HEK293 (cell line): Measurements from ENCODE around the gene GCAT.

Source experiments
- CTCF ChIA-PET: fragments of 350-600 bp; formaldehyde crosslinking; extraction: SDS; loops from one replicate; lab custom pipeline; 2021; ENCODE audit warnings: antibody characterized with exemption; lab: Yijun Ruan, JAX
- POLR2A ChIA-PET: fragments of 300-600 bp; formaldehyde crosslinking; extraction: SDS; loops from one replicate; lab custom pipeline; 2020; ENCODE audit warnings: antibody characterized with exemption, inconsistent platforms; lab: Yijun Ruan, JAX
- H3K27ac ChIP-seq: fragments of 200-500 bp; sonication (Bioruptor generic); 2 replicates; pipeline ENCODE4 v1.5.1; 2014; ENCODE audit warnings: low read depth, low read length, control low read depth, inconsistent platforms; ENCODE audit errors: extremely low read depth
- H3K36me3 ChIP-seq, 2 experiments: fragments of 200-500 bp in 1 of 2; sonication (Bioruptor generic) in 1 of 2; 1 replicate in 1 of 2; 2 replicates in 1 of 2; pipeline ENCODE4 v1.5.1; 2014 to 2017; ENCODE audit warnings: inconsistent platforms in 2 of 2, low read length in 2 of 2; ENCODE audit not compliant: control insufficient read depth in 2 of 2, insufficient read depth in 1 of 2
- H3K4me1 ChIP-seq: fragments of 200-500 bp; sonication (Bioruptor generic); 2 replicates; pipeline ENCODE4 v1.5.1; 2014; ENCODE audit warnings: mild to moderate bottlenecking, low read length, inconsistent platforms; ENCODE audit not compliant: control insufficient read depth, insufficient read depth
- H3K4me3 ChIP-seq: 2 replicates; pipeline ENCODE4 v1.5.1; 2011; ENCODE audit warnings: low read depth, mild to moderate bottlenecking, control low read depth, low read length, moderate library complexity
- H3K9me3 ChIP-seq: fragments of 200-500 bp; sonication (Bioruptor generic); 2 replicates; pipeline ENCODE4 v1.5.1; 2014; ENCODE audit warnings: low read depth, low read length, inconsistent platforms; ENCODE audit not compliant: control insufficient read depth, insufficient read depth
- BCL11B ChIP-seq: fragments of 450-650 bp; formaldehyde crosslinking; IDR thresholded peaks from 2 replicates; pipeline ENCODE4 v1.5.1; 2016; ENCODE audit warnings: low read depth, missing biosample characterization, missing genetic modification characterization
- GLIS1 ChIP-seq: fragments of 450-650 bp; formaldehyde crosslinking; IDR thresholded peaks from 2 replicates; pipeline ENCODE4 v1.5.1; 2016; ENCODE audit warnings: missing biosample characterization, missing genetic modification characterization
- KLF7 ChIP-seq: fragments of 450-650 bp; formaldehyde crosslinking; IDR thresholded peaks from 2 replicates; pipeline ENCODE4 v1.5.1; 2016; ENCODE audit warnings: missing biosample characterization, missing genetic modification characterization, borderline replicate concordance
- PATZ1 ChIP-seq: fragments of 450-650 bp; formaldehyde crosslinking; IDR thresholded peaks from 2 replicates; pipeline ENCODE4 v1.5.1; 2016; ENCODE audit warnings: missing biosample characterization, missing genetic modification characterization
- RBAK ChIP-seq: fragments of 450-650 bp; formaldehyde crosslinking; IDR thresholded peaks from 2 replicates; pipeline ENCODE4 v1.5.1; 2016; ENCODE audit warnings: missing biosample characterization, missing genetic modification characterization
- SP2 ChIP-seq: fragments of 450-650 bp; formaldehyde crosslinking; IDR thresholded peaks from 2 replicates; pipeline ENCODE4 v1.5.1; 2016; ENCODE audit warnings: missing biosample characterization, missing genetic modification characterization
- ZEB2 ChIP-seq: fragments of 450-650 bp; formaldehyde crosslinking; IDR thresholded peaks from 2 replicates; pipeline ENCODE4 v1.5.1; 2016; ENCODE audit warnings: missing biosample characterization, missing genetic modification characterization
- ZFP37 ChIP-seq: fragments of 450-650 bp; formaldehyde crosslinking; IDR thresholded peaks from 2 replicates; pipeline ENCODE4 v1.5.1; 2016; ENCODE audit warnings: missing biosample characterization, missing genetic modification characterization
- ZFP69B ChIP-seq: fragments of 450-650 bp; formaldehyde crosslinking; IDR thresholded peaks from 2 replicates; pipeline ENCODE4 v1.5.1; 2016; ENCODE audit warnings: missing biosample characterization, missing genetic modification characterization
- ZNF121 ChIP-seq: fragments of 450-650 bp; formaldehyde crosslinking; IDR thresholded peaks from 2 replicates; pipeline ENCODE4 v1.5.1; 2016; ENCODE audit warnings: missing biosample characterization, missing genetic modification characterization
- ZNF184 ChIP-seq: fragments of 450-650 bp; IDR thresholded peaks from 2 replicates; pipeline ENCODE4 v1.5.1; 2018; ENCODE audit warnings: missing biosample characterization, mild to moderate bottlenecking, missing genetic modification characterization
- ZNF2 ChIP-seq: fragments of 450-650 bp; formaldehyde crosslinking; IDR thresholded peaks from 2 replicates; pipeline ENCODE4 v1.5.1; 2016; ENCODE audit warnings: missing biosample characterization, missing genetic modification characterization
- ZNF202 ChIP-seq: fragments of 450-650 bp; formaldehyde crosslinking; IDR thresholded peaks from 2 replicates; pipeline ENCODE4 v1.5.1; 2016; ENCODE audit warnings: missing biosample characterization, missing genetic modification characterization, borderline replicate concordance
- ZNF214 ChIP-seq: fragments of 450-650 bp; formaldehyde crosslinking; IDR thresholded peaks from 2 replicates; pipeline ENCODE4 v1.5.1; 2017; ENCODE audit warnings: missing biosample characterization, mild to moderate bottlenecking, missing genetic modification characterization, borderline replicate concordance
- ZNF239 ChIP-seq: fragments of 450-650 bp; formaldehyde crosslinking; IDR thresholded peaks from 2 replicates; pipeline ENCODE4 v1.5.1; 2016; ENCODE audit warnings: missing biosample characterization, missing genetic modification characterization
- ZNF394 ChIP-seq: fragments of 450-650 bp; formaldehyde crosslinking; IDR thresholded peaks from 2 replicates; pipeline ENCODE4 v1.5.1; 2016; ENCODE audit warnings: missing biosample characterization, missing genetic modification characterization, mild to moderate bottlenecking, moderate library complexity, borderline replicate concordance
- ZNF530 ChIP-seq: fragments of 450-650 bp; formaldehyde crosslinking; IDR thresholded peaks from 2 replicates; pipeline ENCODE4 v1.5.1; 2016; ENCODE audit warnings: low read depth, missing biosample characterization, missing genetic modification characterization
- ZNF560 ChIP-seq: fragments of 450-650 bp; formaldehyde crosslinking; IDR thresholded peaks from 2 replicates; pipeline ENCODE4 v1.5.1; 2017; ENCODE audit warnings: missing biosample characterization, missing genetic modification characterization, borderline replicate concordance
- ZNF561 ChIP-seq: fragments of 450-650 bp; IDR thresholded peaks from 2 replicates; pipeline ENCODE4 v1.5.1; 2018; ENCODE audit warnings: missing biosample characterization, missing genetic modification characterization, borderline replicate concordance
- ZNF621 ChIP-seq: fragments of 450-650 bp; formaldehyde crosslinking; IDR thresholded peaks from 2 replicates; pipeline ENCODE4 v1.5.1; 2017; ENCODE audit warnings: missing biosample characterization, missing genetic modification characterization
- ZNF629 ChIP-seq: fragments of 450-650 bp; formaldehyde crosslinking; IDR thresholded peaks from 2 replicates; pipeline ENCODE4 v1.5.1; 2017; ENCODE audit warnings: missing biosample characterization, missing genetic modification characterization
- ZSCAN23 ChIP-seq: fragments of 450-650 bp; formaldehyde crosslinking; IDR thresholded peaks from 2 replicates; pipeline ENCODE4 v1.5.1; 2016; ENCODE audit warnings: missing biosample characterization, missing genetic modification characterization
- TF ChIP-seq, protein P1 (sequence below): fragments of 450-650 bp; formaldehyde crosslinking; IDR thresholded peaks from 2 replicates; pipeline ENCODE4 v1.5.1; 2016; ENCODE audit warnings: missing biosample characterization, missing genetic modification characterization
- TF ChIP-seq, protein P2 (sequence below): fragments of 450-650 bp; formaldehyde crosslinking; IDR thresholded peaks from 2 replicates; pipeline ENCODE4 v1.5.1; 2016; ENCODE audit warnings: missing biosample characterization, missing genetic modification characterization
- TF ChIP-seq, protein P3 (sequence below): fragments of 450-650 bp; formaldehyde crosslinking; IDR thresholded peaks from 2 replicates; pipeline ENCODE4 v1.5.1; 2016; ENCODE audit warnings: missing biosample characterization, missing genetic modification characterization

GCAT gene

GRCh38 chr22:37816543-37817180, 8.9 kb downstream of the GCAT start:
- Histone ChIP-seq H3K4me3 (no peak overlapping the region), H3K27ac (no peak overlapping the region), H3K9me3 (no peaks in the 10 kb centered on the region), H3K4me1 (peaks cover 3% of the 10 kb centered on the region; the same call in 1 of the 2 replicates), H3K36me3 (peaks cover 0 to 18% of the 10 kb centered on the region in 2 experiments; a peak in 2 of 3 replicates)
- TF ChIP-seq ZNF239 (no peak), ZNF202 (tag by site-specific recombination) (no peak), ZSCAN23 (tag by site-specific recombination) (no peak), ZNF561 (no peak), SP2 (tag by site-specific recombination) (no peak), ZNF214 (no peak), ZNF560 (no peak)
- POLR2A ChIA-PET, result interaction anchor here (1.2 to 2.2 kb wide), 7 partner anchors 8 to 46 kb away, joined by 5 to 28 read pairs (median 12); partner anchors contain the start of genes ANKRD54 and GCAT
- CTCF ChIA-PET, result interaction anchor here (0.6 to 8.1 kb wide), 32 partner anchors 8 to 731 kb away, joined by 3 to 208 read pairs (median 6); partner anchors contain the start of genes ANKRD54 and GCAT

DNA sequence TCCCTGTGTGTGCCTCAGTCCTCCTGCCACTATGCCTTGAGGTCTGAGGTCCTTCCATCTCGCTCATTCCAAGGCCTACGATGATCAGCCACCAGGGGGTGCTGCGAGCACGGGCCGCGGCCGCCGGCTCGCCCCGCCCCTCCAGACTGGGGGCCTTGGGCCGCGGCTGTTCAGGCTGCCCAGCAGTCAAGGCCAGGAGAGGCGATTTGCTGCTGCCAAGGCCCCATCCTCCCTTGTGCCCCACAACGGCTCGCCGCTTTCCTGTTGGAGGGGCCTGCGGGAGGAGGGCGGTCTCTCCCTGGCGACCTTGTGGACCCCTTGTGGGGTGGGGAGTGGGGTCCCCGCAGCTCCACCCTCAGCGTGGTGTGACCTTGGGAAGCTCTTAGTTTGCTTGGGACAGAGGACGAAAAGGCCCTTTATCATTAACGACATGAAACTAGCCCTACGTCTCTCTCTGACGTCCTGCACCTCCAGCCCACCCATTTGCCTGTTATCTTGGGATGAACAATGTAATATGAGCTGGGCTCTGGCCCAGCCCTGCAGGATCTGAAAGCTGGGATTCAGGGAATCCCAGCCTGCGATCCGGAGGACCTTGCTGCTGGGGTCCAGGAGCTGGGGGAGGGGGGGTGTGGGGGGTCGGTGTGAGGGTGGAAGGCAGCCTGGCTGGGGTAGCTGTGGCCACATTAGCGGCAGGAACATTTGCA, 10.1 kb downstream of the GCAT start:
- POLR2A ChIA-PET, result interaction anchor here (0.6 to 2.1 kb wide), 14 partner anchors 9 to 114 kb away, joined by 3 to 28 read pairs (median 5); partner anchors contain the start of genes ANKRD54 and GCAT
- H3K4me3 ChIP-seq, result peak overlapping the region; percentile 13
- H3K27ac ChIP-seq, result peak overlapping the region; percentile 88
- peaks cover 0 to 18% of the 10 kb centered on the region in 2 experiments; a peak in 2 of 3 replicates for H3K36me3 ChIP-seq
- CTCF ChIA-PET, result interaction anchor here (0.5 to 8.1 kb wide), 60 partner anchors 9 to 1306 kb away, joined by 3 to 208 read pairs (median 4); partner anchors contain the start of genes ANKRD54, GCAT, MICALL1 and PDXP
- peaks cover 3% of the 10 kb centered on the region; the same call in 1 of the 2 replicates for H3K4me1 ChIP-seq
- no peaks in the 10 kb centered on the region for H3K9me3 ChIP-seq
- TF ChIP-seq ZEB2, result 0 out of 2 replicates have a peak, but pooled peaks have one; percentile 34
- no peak for TF ChIP-seq ZNF621 (tag by site-specific recombination)
- no peak for TF ChIP-seq ZNF121 (tag by site-specific recombination)
- TF ChIP-seq, protein P1, sequence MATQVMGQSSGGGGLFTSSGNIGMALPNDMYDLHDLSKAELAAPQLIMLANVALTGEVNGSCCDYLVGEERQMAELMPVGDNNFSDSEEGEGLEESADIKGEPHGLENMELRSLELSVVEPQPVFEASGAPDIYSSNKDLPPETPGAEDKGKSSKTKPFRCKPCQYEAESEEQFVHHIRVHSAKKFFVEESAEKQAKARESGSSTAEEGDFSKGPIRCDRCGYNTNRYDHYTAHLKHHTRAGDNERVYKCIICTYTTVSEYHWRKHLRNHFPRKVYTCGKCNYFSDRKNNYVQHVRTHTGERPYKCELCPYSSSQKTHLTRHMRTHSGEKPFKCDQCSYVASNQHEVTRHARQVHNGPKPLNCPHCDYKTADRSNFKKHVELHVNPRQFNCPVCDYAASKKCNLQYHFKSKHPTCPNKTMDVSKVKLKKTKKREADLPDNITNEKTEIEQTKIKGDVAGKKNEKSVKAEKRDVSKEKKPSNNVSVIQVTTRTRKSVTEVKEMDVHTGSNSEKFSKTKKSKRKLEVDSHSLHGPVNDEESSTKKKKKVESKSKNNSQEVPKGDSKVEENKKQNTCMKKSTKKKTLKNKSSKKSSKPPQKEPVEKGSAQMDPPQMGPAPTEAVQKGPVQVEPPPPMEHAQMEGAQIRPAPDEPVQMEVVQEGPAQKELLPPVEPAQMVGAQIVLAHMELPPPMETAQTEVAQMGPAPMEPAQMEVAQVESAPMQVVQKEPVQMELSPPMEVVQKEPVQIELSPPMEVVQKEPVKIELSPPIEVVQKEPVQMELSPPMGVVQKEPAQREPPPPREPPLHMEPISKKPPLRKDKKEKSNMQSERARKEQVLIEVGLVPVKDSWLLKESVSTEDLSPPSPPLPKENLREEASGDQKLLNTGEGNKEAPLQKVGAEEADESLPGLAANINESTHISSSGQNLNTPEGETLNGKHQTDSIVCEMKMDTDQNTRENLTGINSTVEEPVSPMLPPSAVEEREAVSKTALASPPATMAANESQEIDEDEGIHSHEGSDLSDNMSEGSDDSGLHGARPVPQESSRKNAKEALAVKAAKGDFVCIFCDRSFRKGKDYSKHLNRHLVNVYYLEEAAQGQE, result no peak
- 0 out of 2 replicates have a peak, but pooled peaks have one; percentile 19 for TF ChIP-seq KLF7
- TF ChIP-seq, protein P2, sequence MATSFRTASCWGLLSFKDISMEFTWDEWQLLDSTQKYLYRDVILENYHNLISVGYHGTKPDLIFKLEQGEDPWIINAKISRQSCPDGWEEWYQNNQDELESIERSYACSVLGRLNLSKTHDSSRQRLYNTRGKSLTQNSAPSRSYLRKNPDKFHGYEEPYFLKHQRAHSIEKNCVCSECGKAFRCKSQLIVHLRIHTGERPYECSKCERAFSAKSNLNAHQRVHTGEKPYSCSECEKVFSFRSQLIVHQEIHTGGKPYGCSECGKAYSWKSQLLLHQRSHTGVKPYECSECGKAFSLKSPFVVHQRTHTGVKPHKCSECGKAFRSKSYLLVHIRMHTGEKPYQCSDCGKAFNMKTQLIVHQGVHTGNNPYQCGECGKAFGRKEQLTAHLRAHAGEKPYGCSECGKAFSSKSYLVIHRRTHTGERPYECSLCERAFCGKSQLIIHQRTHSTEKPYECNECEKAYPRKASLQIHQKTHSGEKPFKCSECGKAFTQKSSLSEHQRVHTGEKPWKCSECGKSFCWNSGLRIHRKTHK (tag by site-specific recombination), result no peak
- TF ChIP-seq ZNF394, result no peak
- TF ChIP-seq ZNF629, result peak; percentile 83
- peak; percentile 69; the same call in 1 of the 2 replicates for TF ChIP-seq BCL11B
- TF ChIP-seq ZNF2 (tag by site-specific recombination), result peak; percentile 91
- TF ChIP-seq ZNF184 (tag by site-specific recombination), result no peak
- peak; percentile 33 for TF ChIP-seq ZFP69B (tag by site-specific recombination)
- TF ChIP-seq ZFP37, result peak; percentile 79; the same call in 1 of the 2 replicates
- TF ChIP-seq, protein P3, sequence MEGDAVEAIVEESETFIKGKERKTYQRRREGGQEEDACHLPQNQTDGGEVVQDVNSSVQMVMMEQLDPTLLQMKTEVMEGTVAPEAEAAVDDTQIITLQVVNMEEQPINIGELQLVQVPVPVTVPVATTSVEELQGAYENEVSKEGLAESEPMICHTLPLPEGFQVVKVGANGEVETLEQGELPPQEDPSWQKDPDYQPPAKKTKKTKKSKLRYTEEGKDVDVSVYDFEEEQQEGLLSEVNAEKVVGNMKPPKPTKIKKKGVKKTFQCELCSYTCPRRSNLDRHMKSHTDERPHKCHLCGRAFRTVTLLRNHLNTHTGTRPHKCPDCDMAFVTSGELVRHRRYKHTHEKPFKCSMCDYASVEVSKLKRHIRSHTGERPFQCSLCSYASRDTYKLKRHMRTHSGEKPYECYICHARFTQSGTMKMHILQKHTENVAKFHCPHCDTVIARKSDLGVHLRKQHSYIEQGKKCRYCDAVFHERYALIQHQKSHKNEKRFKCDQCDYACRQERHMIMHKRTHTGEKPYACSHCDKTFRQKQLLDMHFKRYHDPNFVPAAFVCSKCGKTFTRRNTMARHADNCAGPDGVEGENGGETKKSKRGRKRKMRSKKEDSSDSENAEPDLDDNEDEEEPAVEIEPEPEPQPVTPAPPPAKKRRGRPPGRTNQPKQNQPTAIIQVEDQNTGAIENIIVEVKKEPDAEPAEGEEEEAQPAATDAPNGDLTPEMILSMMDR (tag by site-specific recombination), result peak; percentile 98
- peak; percentile 40; the same call in 1 of the 2 replicates for TF ChIP-seq GLIS1 (tag by site-specific recombination)
- peak; percentile 60 for TF ChIP-seq SP2 (tag by site-specific recombination)
- TF ChIP-seq RBAK (tag by site-specific recombination), result no peak
- peak; percentile 99 for TF ChIP-seq PATZ1
- no peak for TF ChIP-seq ZNF530 (tag by site-specific recombination)
